HG02970 (cell line): ENCODE results near the gene CITED4.

Experiments
- ATAC-seq: cut with Tn5 transposase; IDR thresholded peaks from one replicate; pipeline ENCODE4 v1.9.1; 2021; ENCODE audit warnings: mild to moderate bottlenecking, moderate library complexity, moderate number of reproducible peaks; ENCODE audit not compliant: unreplicated experiment, low FRiP score

CITED4 gene

GRCh38 chr1:40856116-40856515 lies 6.0 kb downstream of the CITED4 start:
- ATAC-seq: no peak

- ATAC-seq: no peak
Observed at GRCh38 chr1:40855513-40855912, 6.7 kb downstream of the CITED4 start.

DNA sequence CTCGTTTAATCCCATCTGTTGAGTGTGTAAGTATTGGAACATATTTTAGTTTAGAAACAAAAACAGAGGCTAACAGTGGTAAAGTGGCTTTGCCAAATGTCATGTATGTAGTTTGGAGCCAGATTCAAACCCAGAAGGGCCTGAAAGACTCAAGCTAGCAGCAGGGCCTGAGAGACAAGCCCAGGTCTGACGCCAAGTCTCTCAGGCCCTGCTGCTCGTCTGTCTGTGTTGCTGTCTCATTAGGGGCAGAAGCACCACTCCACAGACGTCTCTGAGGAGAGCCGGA lies 8.3 kb downstream of the CITED4 start:
- no peak for ATAC-seq

GRCh38 chr1:40853113-40853884 lies 8.9 kb downstream of the CITED4 start:
- ATAC-seq: no peak

DNA sequence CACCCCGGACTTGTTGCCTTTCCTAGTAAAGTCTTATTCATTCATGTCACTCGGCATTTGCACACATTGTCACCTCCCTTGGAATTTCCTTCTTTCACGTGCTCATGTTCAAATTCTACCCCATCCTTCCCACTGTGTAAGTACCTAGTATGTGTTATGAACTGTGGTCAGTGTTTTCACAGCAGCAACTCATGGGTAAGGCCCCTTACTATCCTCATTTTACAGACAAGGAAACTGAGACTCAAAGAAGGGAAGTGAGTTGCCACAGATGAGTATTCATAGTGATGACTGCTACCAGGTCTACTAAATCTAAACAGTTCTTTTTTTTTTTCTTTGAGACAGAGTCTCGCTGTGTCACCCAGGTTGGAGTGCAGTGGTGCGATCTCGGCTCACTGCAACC lies 10.5 kb downstream of the CITED4 start:
- no peak for ATAC-seq

GRCh38 chr1:40849801-40850592 lies 12.2 kb downstream of the CITED4 start:
- ATAC-seq: no peak

DNA sequence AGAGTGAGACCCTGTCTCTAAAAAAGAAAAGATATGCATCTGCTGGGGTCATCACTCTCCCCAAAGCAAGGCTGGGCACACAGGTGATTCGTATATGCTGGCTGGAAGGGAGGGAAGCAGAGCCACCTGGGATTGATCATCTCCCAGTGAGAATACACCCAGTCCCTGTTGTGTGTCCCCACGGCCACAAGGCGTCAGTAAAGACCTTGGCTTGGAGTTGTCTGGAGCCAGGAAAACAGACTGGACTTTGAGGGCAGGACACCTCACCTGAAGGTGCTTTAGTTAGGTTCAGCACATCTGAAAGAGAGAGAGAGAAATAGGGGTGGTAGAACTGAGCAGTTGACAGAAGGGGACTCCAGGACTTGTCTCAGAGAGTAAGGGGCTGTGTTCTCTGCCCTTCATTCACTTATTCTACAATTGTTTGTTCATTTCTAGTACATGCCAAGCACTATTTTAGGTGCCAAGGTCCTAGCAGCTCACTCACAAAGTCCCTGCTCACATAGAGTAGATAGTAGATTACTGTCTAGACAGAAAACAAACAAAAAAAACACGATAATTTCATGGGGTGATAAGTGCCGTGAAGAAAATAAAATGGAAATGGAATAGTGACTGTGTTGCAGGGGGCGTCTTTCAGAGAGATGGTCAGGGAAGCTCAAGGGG lies 13.5 kb downstream of the CITED4 start:
- no peak for ATAC-seq

DNA sequence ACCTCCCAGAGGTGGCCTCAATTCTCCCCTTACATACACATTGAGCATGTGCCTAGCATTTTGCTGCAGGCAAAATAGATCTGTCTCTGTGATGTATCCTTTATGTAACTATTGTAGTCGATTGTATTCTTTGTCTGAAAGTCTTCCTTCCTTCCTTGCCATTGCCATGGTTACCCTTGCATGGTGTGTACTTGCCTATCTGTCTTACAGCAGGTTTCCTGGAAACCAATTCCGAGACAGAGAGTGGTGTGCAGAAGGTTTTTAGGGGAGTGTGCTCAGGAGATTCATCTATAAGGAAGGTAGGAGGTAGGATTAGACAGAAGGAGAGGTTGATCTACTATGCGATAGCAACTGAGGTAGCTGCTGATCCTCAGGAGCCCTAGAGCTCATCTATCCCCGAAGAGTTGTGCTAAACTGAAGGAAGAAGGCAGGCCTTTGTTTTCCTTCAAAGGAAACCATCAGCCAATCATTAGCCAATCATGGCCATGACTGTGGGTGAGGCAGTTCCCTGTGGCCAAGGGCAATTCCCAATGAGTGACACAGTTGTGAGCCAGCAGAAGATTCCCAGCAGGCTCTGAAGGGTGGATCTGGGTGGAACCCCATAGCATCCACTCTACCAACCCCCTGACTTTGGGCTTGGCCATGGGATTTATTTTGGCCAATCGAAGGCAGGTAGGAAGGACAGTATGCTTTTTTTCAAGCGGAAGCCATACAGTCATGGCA lies 15.0 kb downstream of the CITED4 start:
- ATAC-seq: no peak

- no peak for ATAC-seq
Observed at GRCh38 chr1:40845895-40846294, 16.3 kb downstream of the CITED4 start.

DNA sequence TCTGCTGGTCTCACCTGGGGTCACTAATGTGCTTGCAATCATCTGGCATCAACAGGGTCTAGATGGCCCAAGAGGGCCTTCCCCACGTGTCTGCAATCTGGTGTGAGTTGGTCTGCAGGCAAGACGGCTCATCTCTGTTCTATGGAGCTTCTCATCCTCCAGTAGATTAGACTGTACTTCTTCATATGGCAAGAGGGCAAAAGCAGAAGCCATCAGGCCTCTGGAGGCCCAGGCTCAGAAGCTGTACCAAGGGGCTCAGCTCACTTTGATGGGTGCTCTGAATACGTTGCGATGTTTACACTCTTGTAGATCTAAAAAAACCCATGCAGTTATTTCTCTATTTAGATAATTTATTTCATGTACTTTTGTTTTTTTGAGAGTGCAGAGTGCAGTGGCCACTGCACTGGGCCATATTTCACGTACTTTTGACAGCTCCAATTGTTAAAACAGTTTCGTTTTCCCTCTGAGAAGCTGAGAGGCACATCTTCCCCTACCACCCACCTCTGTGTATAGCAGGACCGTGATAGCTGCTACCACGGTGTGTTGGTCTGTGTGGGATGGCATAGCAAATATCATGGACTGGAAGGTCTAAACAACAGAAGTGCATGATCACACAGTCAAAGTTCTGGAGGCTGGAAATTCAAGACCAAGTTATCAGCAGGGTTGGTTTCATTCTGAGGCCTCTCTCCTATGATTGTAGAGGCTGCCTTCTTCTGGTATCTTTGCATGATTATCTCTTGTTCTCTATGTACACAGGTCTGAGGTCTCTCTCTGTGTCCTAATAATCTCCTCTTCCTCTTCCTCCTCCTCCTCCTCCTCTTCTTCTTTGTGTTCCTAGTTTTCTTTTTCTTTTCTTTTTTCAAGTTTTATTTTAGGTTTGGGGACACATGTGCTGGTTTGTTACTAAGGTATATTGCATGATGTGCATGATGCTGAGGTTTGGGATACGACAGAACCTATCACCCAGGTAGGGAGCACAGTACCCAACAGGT lies 17.0 kb downstream of the CITED4 start:
- ATAC-seq: no peak

DNA sequence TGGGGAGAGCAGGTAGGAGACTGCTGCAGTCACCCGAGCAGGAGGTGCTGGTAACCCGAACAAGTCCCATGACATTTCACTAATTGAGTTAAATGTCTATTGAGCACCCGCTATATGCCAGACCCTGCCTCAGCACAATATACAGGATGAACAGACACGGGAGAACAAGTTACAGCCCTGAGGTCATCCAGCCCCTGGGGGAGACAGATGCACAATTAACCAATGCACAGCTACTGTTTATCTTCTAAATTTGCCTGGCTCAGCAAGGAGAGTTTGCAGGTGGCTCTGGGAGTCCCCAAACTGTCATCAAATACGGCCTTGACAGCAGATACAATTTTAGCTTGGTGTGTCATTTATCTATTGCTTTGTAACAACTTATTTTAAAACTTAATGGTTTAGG lies 18.1 kb downstream of the CITED4 start:
- ATAC-seq: no peak

GRCh38 chr1:40842691-40843090 lies 19.5 kb downstream of the CITED4 start:
- ATAC-seq: no peak

DNA sequence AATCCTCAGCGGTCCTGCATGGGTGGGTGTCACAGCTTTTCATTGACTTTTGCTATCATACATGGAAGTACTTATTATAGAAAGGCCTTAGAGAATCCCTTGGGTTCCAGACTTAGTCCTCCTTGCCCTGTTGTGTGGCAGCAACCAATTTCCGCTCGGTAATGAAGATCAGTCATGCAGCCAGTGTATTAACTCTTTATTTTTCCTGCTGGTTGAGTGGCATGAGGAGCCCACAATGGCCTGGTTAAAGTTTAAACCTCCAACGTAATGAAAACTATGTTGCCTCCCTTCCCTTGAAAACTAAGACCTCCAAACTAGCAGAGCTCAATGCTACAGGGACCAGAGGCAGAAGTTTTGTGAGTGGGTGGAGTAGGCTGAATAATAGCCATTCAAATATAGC lies 20.0 kb downstream of the CITED4 start:
- ATAC-seq: no peak

GRCh38 chr1:40841602-40842001 lies 20.6 kb downstream of the CITED4 start:
- ATAC-seq: no peak

DNA sequence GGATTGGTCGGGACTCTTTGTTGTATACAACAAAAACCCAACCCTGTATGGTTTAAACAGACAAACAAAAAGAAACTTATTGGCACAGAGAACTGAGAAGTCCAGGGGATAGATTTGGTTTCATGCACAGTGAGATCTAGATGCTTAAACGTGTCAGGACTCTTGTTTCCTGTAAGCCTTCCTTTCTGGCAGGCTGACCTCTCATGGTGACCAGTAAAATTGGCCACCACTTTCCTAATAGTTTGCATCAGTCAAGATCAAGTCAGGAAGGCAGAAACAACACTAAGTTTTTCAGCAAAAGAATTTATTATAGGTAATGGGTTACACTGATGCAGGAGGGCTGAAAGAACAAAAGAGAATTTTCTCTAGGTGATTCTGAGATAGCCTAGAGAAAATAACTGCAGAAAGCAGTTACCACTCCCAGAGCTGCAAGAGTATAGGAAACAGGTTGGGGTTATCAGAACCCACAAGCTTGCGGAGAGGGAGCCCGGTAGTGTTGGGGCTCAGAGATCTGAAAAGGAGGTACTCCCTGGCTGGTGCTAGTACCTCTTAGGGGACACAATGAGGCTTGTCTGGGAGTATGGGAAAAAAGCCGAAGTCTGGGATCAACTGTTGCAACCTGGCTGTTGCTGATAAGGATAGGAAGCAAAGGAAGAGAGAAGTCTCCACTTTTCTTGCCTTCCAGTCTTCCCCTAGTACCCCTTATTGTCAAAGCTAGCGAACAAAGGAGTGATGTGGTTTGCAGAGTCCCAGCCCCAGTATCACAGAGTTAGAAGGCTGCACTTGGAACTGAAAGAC lies 21.4 kb downstream of the CITED4 start:
- ATAC-seq: no peak

- ATAC-seq: no peak
Observed at GRCh38 chr1:40839943-40840335, 22.2 kb downstream of the CITED4 start.

DNA sequence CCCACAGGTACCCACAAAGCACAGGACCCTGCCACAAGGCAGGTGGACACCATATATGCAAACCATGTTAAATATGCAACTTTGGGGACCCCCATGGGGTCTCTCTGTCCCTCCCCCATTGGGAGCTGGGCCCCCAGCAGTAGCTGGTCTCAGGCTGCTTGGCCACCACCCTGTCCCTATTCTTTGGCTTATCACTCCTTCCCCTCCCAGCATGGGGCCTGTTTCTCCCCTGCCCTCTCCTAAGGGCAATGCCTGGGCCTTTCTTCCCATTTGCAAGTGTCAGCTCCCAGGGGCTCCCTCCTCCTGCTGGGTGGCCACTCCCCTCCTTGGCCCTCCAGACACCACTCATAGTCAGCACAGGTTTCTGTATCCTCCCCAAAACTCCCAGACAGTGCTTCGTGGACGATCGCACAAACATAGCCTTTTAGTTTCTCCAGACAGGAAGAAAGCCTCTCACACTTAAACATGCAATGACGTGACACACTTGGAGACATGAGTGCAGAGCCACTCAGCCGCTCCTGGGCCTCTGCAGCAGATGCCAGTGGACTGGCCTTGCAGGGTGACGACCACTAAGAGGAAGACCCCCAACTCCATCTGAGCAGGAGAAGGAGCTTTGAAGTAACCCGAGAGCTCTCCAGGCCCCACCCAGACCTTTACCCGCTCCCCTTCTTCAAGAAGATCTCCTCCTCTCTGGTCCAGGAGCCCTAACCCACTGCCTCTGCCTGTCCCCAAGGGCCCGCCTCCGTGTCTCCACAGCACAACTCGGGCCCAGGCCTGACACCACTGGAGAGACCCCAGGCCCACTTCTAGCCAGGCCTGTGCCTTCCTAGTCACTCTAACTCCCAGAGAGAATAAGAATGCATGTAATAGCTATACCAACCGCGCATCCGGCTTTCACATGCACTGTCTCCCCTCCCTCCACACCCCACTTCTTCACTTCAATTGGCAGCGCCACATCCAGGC lies 22.9 kb downstream of the CITED4 start:
- no peak for ATAC-seq
